Mesodermal cell (in vitro differentiated cells): ENCODE data around the gene DLG2.

ENCODE experiments used
- H3K27ac ChIP-seq: 2 replicates; pipeline ENCODE4 v1.7.0; 2013; ENCODE audit warnings: mild to moderate bottlenecking, low read depth, low read length, moderate library complexity; ENCODE audit not compliant: severe bottlenecking
- H3K36me3 ChIP-seq: 2 replicates; pipeline ENCODE4 v1.7.1; 2013; ENCODE audit warnings: mild to moderate bottlenecking, low read length, moderate library complexity; ENCODE audit not compliant: control insufficient read depth, insufficient read depth
- H3K4me1 ChIP-seq: one replicate; pipeline ENCODE4 v1.7.1; 2013; ENCODE audit warnings: mild to moderate bottlenecking, low read length; ENCODE audit not compliant: insufficient read depth, control insufficient read depth, poor library complexity, severe bottlenecking
- H3K4me3 ChIP-seq: 2 replicates; pipeline ENCODE4 v1.7.0; 2013; ENCODE audit warnings: low read length, control low read depth, mild to moderate bottlenecking; ENCODE audit not compliant: insufficient read depth, poor library complexity, severe bottlenecking; ENCODE audit errors: extremely low read depth
- H3K9me3 ChIP-seq: 2 replicates; pipeline ENCODE4 v1.7.1; 2013; ENCODE audit warnings: mild to moderate bottlenecking, low read length, moderate library complexity; ENCODE audit not compliant: control insufficient read depth
- WGBS, 2 experiments: methylation state at CpG; one replicate each; pipeline ENCODE4 v1.1.5; 2013; ENCODE audit warnings: missing lambda C conversion rate in 2 of 2; ENCODE audit not compliant: insufficient coverage in 2 of 2; 5-methylcytosine and 5-hydroxymethylcytosine counted together

The DLG2 gene

DNA sequence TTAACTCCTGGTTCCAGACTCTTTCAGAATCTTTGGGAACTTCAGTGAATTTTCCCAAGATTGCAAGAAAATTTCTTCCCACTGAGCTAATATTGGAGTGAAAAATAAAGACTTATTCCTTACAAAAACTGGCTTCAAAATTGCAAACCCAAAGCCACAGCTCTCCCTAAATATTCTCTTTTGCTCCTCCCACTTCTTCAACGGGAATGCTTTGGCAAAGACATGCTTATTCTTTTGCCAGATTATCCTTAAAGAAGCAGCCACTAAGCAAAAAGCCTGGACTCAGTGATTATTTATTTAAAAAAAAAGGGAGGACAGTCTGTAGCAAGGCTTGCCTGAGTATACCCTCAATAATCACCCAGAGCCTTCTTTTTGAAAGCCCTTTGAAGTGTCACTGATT lies 1438.6 kb downstream of the DLG2 start:
- no peak overlapping the region for H3K27ac ChIP-seq
- H3K36me3 ChIP-seq, result no peaks in the 10 kb centered on the region
- H3K9me3 ChIP-seq, result no peaks in the 10 kb centered on the region
- no peaks in the 10 kb centered on the region for H3K4me1 ChIP-seq
- no peak overlapping the region for H3K4me3 ChIP-seq
- WGBS, 2 experiments, result 40% methylated on average over 1 of the region's 1 CpG; no CpG with 5 or more reads in 1 of the 2 experiments

DNA sequence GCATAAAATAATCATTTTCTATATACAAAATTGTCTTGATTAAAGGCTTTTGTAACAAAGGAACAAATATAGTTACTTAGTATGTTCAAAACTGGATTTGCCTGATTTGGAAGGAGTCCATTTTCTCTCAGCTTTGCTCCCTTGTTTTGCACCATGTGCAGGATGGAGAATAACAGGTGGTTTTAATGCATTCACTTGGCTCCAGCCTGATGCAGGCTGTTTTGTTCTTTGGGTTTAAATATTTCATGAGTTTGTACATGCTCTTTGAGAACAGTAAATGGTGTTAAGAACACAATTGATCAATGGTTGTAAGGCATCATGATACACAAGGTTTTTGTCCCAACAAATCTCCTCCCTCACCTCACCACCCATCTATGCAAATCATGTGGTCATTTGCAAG lies 1454.1 kb downstream of the DLG2 start:
- no peak overlapping the region for H3K27ac ChIP-seq

GRCh38 chr11:84165139-84165538 lies 1462.0 kb downstream of the DLG2 start:
- WGBS, 2 experiments, result no CpG with 5 or more reads among the region's 2 CpGs
- Histone ChIP-seq H3K27ac (no peak overlapping the region), H3K4me1 (no peaks in the 10 kb centered on the region), H3K36me3 (no peaks in the 10 kb centered on the region), H3K4me3 (no peak overlapping the region), H3K9me3 (no peaks in the 10 kb centered on the region)

More for the DNA sequence above, 1454.1 kb downstream of the DLG2 start:
- H3K4me3 ChIP-seq, result no peak overlapping the region
- no peaks in the 10 kb centered on the region for H3K36me3 ChIP-seq
- no peaks in the 10 kb centered on the region for H3K9me3 ChIP-seq
- H3K4me1 ChIP-seq, result no peaks in the 10 kb centered on the region

DNA sequence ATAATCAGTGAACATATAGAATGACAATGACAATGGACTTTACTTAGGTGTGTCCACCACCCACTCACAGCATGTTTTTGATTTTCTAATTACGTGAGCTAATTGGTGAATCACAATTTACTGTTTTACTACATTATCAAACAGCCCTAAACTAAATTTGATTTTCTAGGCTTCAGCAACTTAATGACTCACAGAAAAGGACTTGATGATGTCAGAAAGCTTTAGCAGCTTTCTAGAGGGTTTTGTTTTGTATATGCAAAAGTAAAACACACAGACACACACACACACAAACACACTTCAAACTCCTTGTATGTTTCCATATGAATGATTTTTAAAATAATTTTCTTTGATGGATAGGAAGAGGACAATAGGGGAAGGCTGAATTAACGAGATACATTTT lies 1462.4 kb downstream of the DLG2 start:
- Histone ChIP-seq H3K9me3 (no peaks in the 10 kb centered on the region), H3K4me1 (no peaks in the 10 kb centered on the region), H3K27ac (no peak overlapping the region), H3K4me3 (no peak overlapping the region), H3K36me3 (no peaks in the 10 kb centered on the region)
- WGBS, 2 experiments, result 71 to 100% methylated on average over 1 of the region's 2 CpGs

DNA sequence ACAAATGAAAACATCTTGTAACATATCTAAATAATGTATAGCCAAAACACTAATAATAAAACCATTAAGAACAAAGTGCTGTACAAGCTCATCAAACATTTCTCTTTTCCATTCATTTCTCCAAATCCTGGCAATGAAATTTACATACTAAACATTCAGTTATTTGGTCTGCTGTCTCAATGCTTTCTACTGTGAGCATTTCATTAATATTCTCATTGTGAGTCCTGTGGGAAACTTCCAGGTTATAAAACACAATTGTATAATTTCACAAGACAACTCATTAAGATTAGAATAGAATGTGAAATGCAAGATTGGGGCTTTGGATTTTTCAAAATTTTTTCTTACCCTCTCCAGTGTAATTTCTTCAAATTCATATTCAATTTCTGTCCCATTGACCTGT lies 1464.0 kb downstream of the DLG2 start:
- Histone ChIP-seq H3K4me1 (no peaks in the 10 kb centered on the region), H3K9me3 (no peaks in the 10 kb centered on the region), H3K27ac (no peak overlapping the region), H3K36me3 (no peaks in the 10 kb centered on the region), H3K4me3 (no peak overlapping the region)

DNA sequence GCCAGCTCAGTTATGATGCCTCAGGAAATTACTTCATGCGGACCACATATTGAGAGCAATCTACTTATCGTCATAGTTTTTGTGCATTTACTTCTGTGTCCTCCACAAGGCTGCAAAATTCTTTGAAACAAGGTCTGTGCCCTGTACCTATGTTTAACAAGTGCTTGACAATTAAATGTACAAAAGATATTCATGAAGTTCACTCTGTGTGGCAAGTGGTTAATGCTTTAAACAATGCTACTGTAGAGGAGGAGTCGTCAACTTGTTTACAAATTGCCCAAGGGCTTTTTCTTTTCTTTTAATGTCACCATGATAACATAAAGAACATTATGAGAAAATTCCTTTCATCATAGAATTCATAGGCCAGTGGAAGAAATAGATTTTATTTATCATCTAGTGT lies 1469.5 kb downstream of the DLG2 start:
- H3K27ac ChIP-seq, result no peak overlapping the region
- no peaks in the 10 kb centered on the region for H3K9me3 ChIP-seq
- no peaks in the 10 kb centered on the region for H3K4me1 ChIP-seq
- no peaks in the 10 kb centered on the region for H3K36me3 ChIP-seq
- H3K4me3 ChIP-seq, result no peak overlapping the region
- WGBS, 2 experiments, result 79 to 83% methylated on average over 2 of the region's 3 CpGs

DNA sequence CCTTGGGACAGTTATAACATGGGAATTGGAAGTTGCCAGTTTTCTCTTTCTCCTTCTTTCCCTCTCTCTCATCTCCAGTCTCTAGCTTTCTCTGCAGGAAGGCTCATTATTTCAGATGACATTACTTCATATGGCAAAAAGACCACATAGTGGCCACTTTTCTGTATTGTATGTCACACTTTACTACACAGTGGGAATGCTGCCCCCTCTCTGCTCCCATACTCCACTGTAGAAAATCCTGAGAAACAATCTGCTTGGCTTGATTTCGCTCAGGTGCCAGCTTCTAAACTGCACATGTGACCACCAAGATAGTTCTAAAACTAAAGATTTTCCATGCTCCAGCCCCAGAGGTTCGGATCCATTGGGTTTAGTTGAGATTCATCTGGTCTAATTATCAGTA lies 1480.3 kb downstream of the DLG2 start:
- Histone ChIP-seq H3K27ac (no peak overlapping the region), H3K9me3 (no peaks in the 10 kb centered on the region), H3K4me3 (no peak overlapping the region), H3K4me1 (peaks cover 5% of the 10 kb centered on the region), H3K36me3 (no peaks in the 10 kb centered on the region)
- 100% methylated on average over 1 of the region's 2 CpGs; no CpG with 5 or more reads in 1 of the 2 experiments for WGBS, 2 experiments

DNA sequence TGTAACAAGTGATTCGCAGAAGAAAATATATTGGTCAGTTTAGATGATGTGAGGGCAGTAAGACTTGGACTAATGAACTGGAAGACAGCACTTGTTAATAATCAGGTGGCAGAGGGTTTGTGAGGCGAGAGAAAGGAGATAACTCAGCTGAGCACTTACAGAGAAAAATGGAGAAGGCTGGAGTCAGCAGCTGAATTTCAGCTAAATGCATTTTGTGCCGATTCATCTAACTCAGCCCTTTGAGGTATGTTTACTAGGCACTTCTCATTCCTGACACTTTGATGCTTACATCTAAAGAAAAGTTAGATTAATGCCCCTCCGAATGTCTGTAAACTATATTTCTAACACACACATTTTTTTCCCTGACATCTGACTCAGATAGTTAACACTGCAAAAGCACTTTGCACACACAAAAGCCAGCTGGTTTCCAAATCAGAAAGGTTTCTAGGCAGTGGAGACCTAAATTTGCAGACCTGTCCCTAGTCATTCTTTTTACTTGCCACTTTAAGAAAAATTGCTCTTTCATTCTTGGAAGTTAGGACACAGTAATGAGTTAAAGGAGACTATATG lies 1481.4 kb downstream of the DLG2 start:
- H3K4me3 ChIP-seq, result no peak overlapping the region
- WGBS, 2 experiments, result 79 to 92% methylated on average over 3 to 4 of the region's 4 CpGs
- H3K36me3 ChIP-seq, result no peaks in the 10 kb centered on the region
- H3K9me3 ChIP-seq, result no peaks in the 10 kb centered on the region
- peaks cover 5% of the 10 kb centered on the region for H3K4me1 ChIP-seq
- no peak overlapping the region for H3K27ac ChIP-seq

DNA sequence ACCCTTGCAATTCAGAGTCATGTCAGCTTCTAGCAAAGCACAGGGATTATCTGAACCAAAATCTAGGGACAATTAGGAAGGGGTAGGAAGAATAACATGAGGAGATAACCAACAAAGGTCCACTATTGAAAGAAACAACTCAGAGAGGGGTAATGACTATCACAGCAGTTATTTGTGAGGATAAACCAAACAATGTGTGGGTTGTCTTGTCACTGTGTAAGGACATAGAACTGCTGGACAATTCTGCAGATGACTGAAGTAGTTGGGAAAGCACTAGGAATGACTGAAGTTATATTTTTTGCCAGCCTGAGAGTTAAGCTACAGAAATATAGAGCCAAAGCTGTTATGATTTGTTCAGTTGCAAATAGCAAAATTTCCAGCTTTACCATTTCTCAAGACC lies 1482.6 kb downstream of the DLG2 start:
- Histone ChIP-seq H3K4me1 (peaks cover 5% of the 10 kb centered on the region), H3K27ac (no peak overlapping the region), H3K9me3 (no peaks in the 10 kb centered on the region), H3K36me3 (no peaks in the 10 kb centered on the region), H3K4me3 (no peak overlapping the region)

GRCh38 chr11:84142411-84142810 lies 1484.7 kb downstream of the DLG2 start:
- no peaks in the 10 kb centered on the region for H3K9me3 ChIP-seq
- H3K4me1 ChIP-seq, result peaks cover 5% of the 10 kb centered on the region
- no peak overlapping the region for H3K27ac ChIP-seq
- 67 to 100% methylated on average over 1 of the region's 3 CpGs for WGBS, 2 experiments
- no peaks in the 10 kb centered on the region for H3K36me3 ChIP-seq
- no peak overlapping the region for H3K4me3 ChIP-seq

GRCh38 chr11:84140386-84141169 lies 1486.6 kb downstream of the DLG2 start:
- Histone ChIP-seq H3K27ac (no peak overlapping the region), H3K36me3 (no peaks in the 10 kb centered on the region), H3K9me3 (no peaks in the 10 kb centered on the region), H3K4me1 (peaks cover 5% of the 10 kb centered on the region), H3K4me3 (no peak overlapping the region)
- no CpG with 5 or more reads among the region's 4 CpGs for WGBS, 2 experiments
